Measurements from ENCODE around the gene IPMK.

IPMK gene

DNA sequence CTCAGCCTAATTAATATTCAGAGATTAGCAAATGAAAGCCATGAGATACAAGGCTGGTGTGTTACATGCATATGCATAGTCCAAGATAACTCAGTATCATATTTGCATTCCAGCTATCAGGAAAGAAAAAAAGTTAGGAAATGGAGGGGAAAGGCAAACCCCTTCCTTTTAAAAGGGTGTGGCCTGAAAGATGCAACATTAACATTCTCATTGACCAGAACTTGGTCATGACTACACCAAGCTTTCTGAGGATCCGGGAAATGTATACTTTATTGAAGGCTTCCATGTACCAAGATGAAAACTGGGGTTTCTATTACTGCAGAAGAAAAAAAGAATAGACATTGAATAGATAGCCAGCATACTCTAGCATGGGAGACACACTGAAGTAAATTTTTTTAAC is 96.5 kb downstream of the IPMK start:
- Histone ChIP-seq H3K9ac (ENCODE audit: low read depth, low read length) (no peak overlapping the region), H4K20me1 (ENCODE audit: insufficient read depth, low read length) (no peaks in the 10 kb centered on the region), H3K4me1 (ENCODE audit: insufficient read depth, low read length) (no peaks in the 10 kb centered on the region), H3K4me2 (ENCODE audit: insufficient read depth, low read length) (no peak overlapping the region), H3K27ac (ENCODE audit: low read length) (no peak overlapping the region), H3K4me3 (ENCODE audit: low read depth in 1 of 2, low read length in 2 of 2) (no peak overlapping the region), H2AFZ (ENCODE audit: low read depth, low read length) (no peak overlapping the region), H3K27me3 (ENCODE audit: insufficient read depth, low read length, poor library complexity) (no peaks in the 10 kb centered on the region), H3K36me3 (ENCODE audit: insufficient read depth, low read length) (no peaks in the 10 kb centered on the region), H3K9me3 (ENCODE audit: insufficient read depth, low read length, severe bottlenecking) (no peaks in the 10 kb centered on the region), H3K79me2 (ENCODE audit: insufficient read depth, low read length) (no peaks in the 10 kb centered on the region)
- ATAC-seq (ENCODE audit: insufficient read depth, low read depth) (no peak), DNase-seq (no peak)
- TF ChIP-seq, protein P1, sequence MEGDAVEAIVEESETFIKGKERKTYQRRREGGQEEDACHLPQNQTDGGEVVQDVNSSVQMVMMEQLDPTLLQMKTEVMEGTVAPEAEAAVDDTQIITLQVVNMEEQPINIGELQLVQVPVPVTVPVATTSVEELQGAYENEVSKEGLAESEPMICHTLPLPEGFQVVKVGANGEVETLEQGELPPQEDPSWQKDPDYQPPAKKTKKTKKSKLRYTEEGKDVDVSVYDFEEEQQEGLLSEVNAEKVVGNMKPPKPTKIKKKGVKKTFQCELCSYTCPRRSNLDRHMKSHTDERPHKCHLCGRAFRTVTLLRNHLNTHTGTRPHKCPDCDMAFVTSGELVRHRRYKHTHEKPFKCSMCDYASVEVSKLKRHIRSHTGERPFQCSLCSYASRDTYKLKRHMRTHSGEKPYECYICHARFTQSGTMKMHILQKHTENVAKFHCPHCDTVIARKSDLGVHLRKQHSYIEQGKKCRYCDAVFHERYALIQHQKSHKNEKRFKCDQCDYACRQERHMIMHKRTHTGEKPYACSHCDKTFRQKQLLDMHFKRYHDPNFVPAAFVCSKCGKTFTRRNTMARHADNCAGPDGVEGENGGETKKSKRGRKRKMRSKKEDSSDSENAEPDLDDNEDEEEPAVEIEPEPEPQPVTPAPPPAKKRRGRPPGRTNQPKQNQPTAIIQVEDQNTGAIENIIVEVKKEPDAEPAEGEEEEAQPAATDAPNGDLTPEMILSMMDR (IDR thresholded peaks at IDR 0.05; ENCODE audit: borderline replicate concordance, extremely low read depth, low read length, poor library complexity, severe bottlenecking), result no peak
- no peak for TF ChIP-seq EZH2 (IDR thresholded peaks at IDR 0.05; ENCODE audit: borderline replicate concordance, low read depth, low read length, severe bottlenecking)

DNA sequence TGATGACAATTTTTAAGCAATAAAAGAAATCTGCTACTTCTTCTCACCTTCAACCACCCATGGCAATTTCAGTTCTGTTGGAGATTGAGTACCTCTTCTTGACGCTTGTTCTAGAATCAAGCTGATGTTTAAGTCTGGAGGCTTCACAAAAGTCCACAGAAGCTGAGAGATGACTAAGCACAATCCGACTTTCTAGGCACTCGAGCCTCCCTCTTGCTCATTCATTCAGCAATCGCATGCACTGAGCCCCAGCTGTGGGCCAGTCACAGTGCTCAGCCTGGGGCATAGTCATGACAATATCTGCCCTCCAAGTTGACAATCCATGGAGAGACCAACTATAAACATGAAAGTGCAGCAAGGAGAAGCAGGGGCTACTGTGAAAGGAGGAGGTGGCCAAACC is 103.2 kb downstream of the IPMK start:
- no peaks in the 10 kb centered on the region for H3K27me3 ChIP-seq (ENCODE audit: insufficient read depth, low read length, poor library complexity)
- H4K20me1 ChIP-seq (ENCODE audit: insufficient read depth, low read length), result no peaks in the 10 kb centered on the region
- H3K9me3 ChIP-seq (ENCODE audit: insufficient read depth, low read length, severe bottlenecking), result no peaks in the 10 kb centered on the region
- H3K79me2 ChIP-seq (ENCODE audit: insufficient read depth, low read length), result no peaks in the 10 kb centered on the region
- H3K36me3 ChIP-seq (ENCODE audit: insufficient read depth, low read length), result no peaks in the 10 kb centered on the region
- H2AFZ ChIP-seq (ENCODE audit: low read depth, low read length), result no peak overlapping the region
- ATAC-seq (ENCODE audit: insufficient read depth, low read depth), result no peak
- no peak for DNase-seq
- H3K27ac ChIP-seq (ENCODE audit: low read length), result no peak overlapping the region
- no peak overlapping the region for H3K4me2 ChIP-seq (ENCODE audit: insufficient read depth, low read length)
- no peak overlapping the region for H3K4me3 ChIP-seq (ENCODE audit: low read depth in 1 of 2, low read length in 2 of 2)
- no peak for TF ChIP-seq EZH2 (IDR thresholded peaks at IDR 0.05; ENCODE audit: borderline replicate concordance, low read depth, low read length, severe bottlenecking)
- TF ChIP-seq, protein P1 (IDR thresholded peaks at IDR 0.05; ENCODE audit: borderline replicate concordance, extremely low read depth, low read length, poor library complexity, severe bottlenecking), result no peak
- H3K4me1 ChIP-seq (ENCODE audit: insufficient read depth, low read length), result no peaks in the 10 kb centered on the region
- no peak overlapping the region for H3K9ac ChIP-seq (ENCODE audit: low read depth, low read length)

DNA sequence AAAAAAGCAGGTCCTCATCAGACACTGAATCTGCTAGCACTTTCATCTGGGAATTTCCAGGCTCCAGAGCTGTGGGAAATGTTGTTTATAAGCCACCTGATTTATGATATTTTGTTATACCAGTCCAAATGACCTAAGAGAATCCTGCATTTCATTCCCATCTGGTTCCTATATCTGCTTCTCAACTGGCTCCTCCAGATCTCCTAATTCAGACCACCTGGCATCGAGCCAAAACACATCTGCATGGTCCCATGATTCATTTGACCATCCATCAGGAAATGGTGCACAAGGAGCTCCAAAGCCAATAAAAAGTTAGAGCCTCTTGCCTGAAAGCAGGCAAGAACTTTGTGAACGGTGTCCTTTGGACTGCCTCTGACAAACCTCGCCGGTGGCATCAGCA is 108.9 kb downstream of the IPMK start:
- H3K9me3 ChIP-seq (ENCODE audit: insufficient read depth, low read length, severe bottlenecking), result no peaks in the 10 kb centered on the region
- no peak overlapping the region for H3K9ac ChIP-seq (ENCODE audit: low read depth, low read length)
- no peak overlapping the region for H3K4me3 ChIP-seq (ENCODE audit: low read depth in 1 of 2, low read length in 2 of 2)
- no peak for DNase-seq
- H3K4me1 ChIP-seq (ENCODE audit: insufficient read depth, low read length), result no peaks in the 10 kb centered on the region
- H3K27me3 ChIP-seq (ENCODE audit: insufficient read depth, low read length, poor library complexity), result no peaks in the 10 kb centered on the region
- H3K4me2 ChIP-seq (ENCODE audit: insufficient read depth, low read length), result no peak overlapping the region
- H4K20me1 ChIP-seq (ENCODE audit: insufficient read depth, low read length), result no peaks in the 10 kb centered on the region
- no peak overlapping the region for H3K27ac ChIP-seq (ENCODE audit: low read length)
- no peaks in the 10 kb centered on the region for H3K79me2 ChIP-seq (ENCODE audit: insufficient read depth, low read length)
- TF ChIP-seq, protein P1 (IDR thresholded peaks at IDR 0.05; ENCODE audit: borderline replicate concordance, extremely low read depth, low read length, poor library complexity, severe bottlenecking), result no peak
- TF ChIP-seq EZH2 (IDR thresholded peaks at IDR 0.05; ENCODE audit: borderline replicate concordance, low read depth, low read length, severe bottlenecking), result no peak
- no peak overlapping the region for H2AFZ ChIP-seq (ENCODE audit: low read depth, low read length)
- no peaks in the 10 kb centered on the region for H3K36me3 ChIP-seq (ENCODE audit: insufficient read depth, low read length)
- no peak for ATAC-seq (ENCODE audit: insufficient read depth, low read depth)

Data from DND-41 (cell line).